Stimulated activated CD8-positive, alpha-beta memory T cell treated with anti-CD3 and anti-CD28 coated beads, Interleukin-15, amount 100 ng/mL, for 24 hours (primary cell): ENCODE measurements around the gene RALB.

Experiments used
- DNase-seq: peaks from one replicate; pipeline ENCODE4 v3.0.0-alpha.2; 2020; ENCODE audit warnings: low read depth

Gene RALB

GRCh38 chr2:120338015-120338414 lies 85.4 kb downstream of the RALB start:
- no peak for DNase-seq

GRCh38 chr2:120341977-120342376 lies 89.3 kb downstream of the RALB start:
- DNase-seq = no peak

GRCh38 chr2:120342446-120342845 lies 89.8 kb downstream of the RALB start:
- DNase-seq = no peak

GRCh38 chr2:120343100-120343432 lies 90.4 kb downstream of the RALB start:
- no peak for DNase-seq

GRCh38 chr2:120343433-120344105 lies 90.9 kb downstream of the RALB start:
- DNase-seq = peak; percentile 14
